Measurements from ENCODE around the gene C16orf95. TPM values are rescaled to one million over a fixed set of nuclear protein-coding genes. Genes with fewer than 3 reads are reported as not detected.
"Not testable (repeated sequence)": the region's sequence is repeated elsewhere in the genome, so short reads cannot be mapped to it uniquely, and the experiment has no call there.

The C16orf95 gene
- total RNA-seq, 1 donor from 2014 or later: 10.9 TPM

- Mint-ChIP-seq H3K27me3 (no peaks in the 10 kb centered on the region), H3K4me1 (no peaks in the 10 kb centered on the region), H3K4me3 (no peak overlapping the region), H3K27ac (no peak overlapping the region), H3K9me3 (peaks cover 12% of the 10 kb centered on the region), H3K36me3 (ENCODE audit: low read depth) (peaks cover 4% of the 10 kb centered on the region)
- intact Hi-C loops (cut with micrococcal nuclease): no loop called here
- no peak for DNase-seq
These were observed 51.9 kb downstream of the C16orf95 start for GRCh38 chr16:87265261-87265660.

GRCh38 chr16:87264634-87265033, 52.6 kb downstream of the C16orf95 start:
- intact Hi-C loops (cut with micrococcal nuclease): no loop called here
- H3K36me3 Mint-ChIP-seq (ENCODE audit: low read depth): peaks cover 3% of the 10 kb centered on the region

GRCh38 chr16:87263418-87264052, 53.7 kb downstream of the C16orf95 start:
- no peak for DNase-seq
- Mint-ChIP-seq H3K27ac (no peak overlapping the region), H3K9me3 (peaks cover 14% of the 10 kb centered on the region), H3K27me3 (no peaks in the 10 kb centered on the region), H3K36me3 (ENCODE audit: low read depth) (peaks cover 3% of the 10 kb centered on the region), H3K4me3 (no peak overlapping the region), H3K4me1 (no peaks in the 10 kb centered on the region)
- intact Hi-C loops (cut with micrococcal nuclease): no loop called here

More at GRCh38 chr16:87264634-87265033, 52.6 kb downstream of the C16orf95 start:
- Mint-ChIP-seq H3K4me3 (no peak overlapping the region), H3K27ac (no peak overlapping the region), H3K4me1 (no peaks in the 10 kb centered on the region), H3K27me3 (no peaks in the 10 kb centered on the region), H3K9me3 (peaks cover 14% of the 10 kb centered on the region)
- DNase-seq: no peak

- Mint-ChIP-seq H3K36me3 (ENCODE audit: low read depth) (peaks cover 3% of the 10 kb centered on the region), H3K4me1 (no peaks in the 10 kb centered on the region), H3K9me3 (peaks cover 14% of the 10 kb centered on the region), H3K27me3 (no peaks in the 10 kb centered on the region), H3K27ac (no peak overlapping the region), H3K4me3 (no peak overlapping the region)
- intact Hi-C loops (cut with micrococcal nuclease): no loop called here
- no peak for DNase-seq
These were observed 57.8 kb downstream of the C16orf95 start for GRCh38 chr16:87259431-87259830.

- H3K27ac Mint-ChIP-seq; DNase-seq; intact Hi-C loops (cut with micrococcal nuclease); H3K4me1 Mint-ChIP-seq; H3K36me3 Mint-ChIP-seq (ENCODE audit: low read depth); H3K4me3 Mint-ChIP-seq; H3K27me3 Mint-ChIP-seq: not testable (repeated sequence)
- peaks cover 14% of the 10 kb centered on the region for H3K9me3 Mint-ChIP-seq
These were observed 58.5 kb downstream of the C16orf95 start for GRCh38 chr16:87258653-87259052.

- H3K9me3 Mint-ChIP-seq: peaks cover 8% of the 10 kb centered on the region
- intact Hi-C loops (cut with micrococcal nuclease): no loop called here
- no peak overlapping the region for H3K27ac Mint-ChIP-seq
- DNase-seq: no peak
- H3K4me3 Mint-ChIP-seq: no peak overlapping the region
- no peaks in the 10 kb centered on the region for H3K27me3 Mint-ChIP-seq
- no peaks in the 10 kb centered on the region for H3K36me3 Mint-ChIP-seq (ENCODE audit: low read depth)
- no peaks in the 10 kb centered on the region for H3K4me1 Mint-ChIP-seq
These were observed 61.3 kb downstream of the C16orf95 start for GRCh38 chr16:87255866-87256265.

GRCh38 chr16:87254734-87255133, 62.5 kb downstream of the C16orf95 start:
- Mint-ChIP-seq H3K27me3 (no peaks in the 10 kb centered on the region), H3K4me1 (no peaks in the 10 kb centered on the region), H3K36me3 (ENCODE audit: low read depth) (no peaks in the 10 kb centered on the region), H3K27ac (no peak overlapping the region), H3K9me3 (no peaks in the 10 kb centered on the region), H3K4me3 (no peak overlapping the region)
- intact Hi-C loops (cut with micrococcal nuclease): no loop called here
- no peak for DNase-seq

- H3K27ac Mint-ChIP-seq: no peak overlapping the region
- H3K4me3 Mint-ChIP-seq: no peak overlapping the region
- no peaks in the 10 kb centered on the region for H3K36me3 Mint-ChIP-seq (ENCODE audit: low read depth)
- H3K27me3 Mint-ChIP-seq: no peaks in the 10 kb centered on the region
- peaks cover 2% of the 10 kb centered on the region for H3K4me1 Mint-ChIP-seq
- DNase-seq: no peak
- intact Hi-C loops (cut with micrococcal nuclease): no loop called here
- H3K9me3 Mint-ChIP-seq: no peaks in the 10 kb centered on the region
These were observed 62.9 kb downstream of the C16orf95 start for GRCh38 chr16:87254296-87254695.

GRCh38 chr16:87253536-87253935, 63.7 kb downstream of the C16orf95 start:
- Mint-ChIP-seq H3K36me3 (ENCODE audit: low read depth) (no peaks in the 10 kb centered on the region), H3K4me3 (no peak overlapping the region), H3K4me1 (peaks cover 8% of the 10 kb centered on the region), H3K27ac (no peak overlapping the region), H3K9me3 (no peaks in the 10 kb centered on the region), H3K27me3 (no peaks in the 10 kb centered on the region)
- DNase-seq: no peak
- intact Hi-C loops (cut with micrococcal nuclease): no loop called here

Other genes starting within 250 kb of the C16orf95 start
- 37.1 and 38.9 TPM in 2 replicates for gene FBXO31, start 66.4 kb upstream of the C16orf95 start, total RNA-seq
- gene MAP1LC3B, start 74.9 kb upstream of the C16orf95 start, total RNA-seq: 37.6 and 38.3 TPM in 2 replicates
- gene ZCCHC14, start 175.6 kb upstream of the C16orf95 start, total RNA-seq: 11.6 and 12.0 TPM in 2 replicates